Measurements from ENCODE around the gene INPP5A.
"Not testable (repeated sequence)": the region's sequence is repeated elsewhere in the genome, so short reads cannot be mapped to it uniquely, and the experiment has no call there.

The INPP5A gene

GRCh38 chr10:132704008-132704814 is 166.6 kb downstream of the INPP5A start:
- DNase-seq (ENCODE audit: low spot score) = no peak
- TF ChIP-seq CTCF (IDR thresholded peaks at IDR 0.05; ENCODE audit: extremely low read depth, insufficient read depth, missing control alignments) = no peak
- in situ Hi-C loops (cut with MboI; ENCODE audit: low pct_unique_long_range_greater_than_20kb, low sequenced_read_pairs, unreplicated experiment) = no loop called here

GRCh38 chr10:132704815-132705064 is 167.2 kb downstream of the INPP5A start:
- in situ Hi-C loops (cut with MboI; ENCODE audit: low pct_unique_long_range_greater_than_20kb, low sequenced_read_pairs, unreplicated experiment); DNase-seq (ENCODE audit: low spot score): not testable (repeated sequence)

- TF ChIP-seq CTCF (IDR thresholded peaks at IDR 0.05; ENCODE audit: extremely low read depth, insufficient read depth, missing control alignments) = no peak
Measured at GRCh38 chr10:132705173-132705572, 167.6 kb downstream of the INPP5A start.

GRCh38 chr10:132705943-132706342 is 168.4 kb downstream of the INPP5A start:
- TF ChIP-seq CTCF (IDR thresholded peaks at IDR 0.05; ENCODE audit: extremely low read depth, insufficient read depth, missing control alignments) = no peak
- in situ Hi-C loops (cut with MboI; ENCODE audit: low pct_unique_long_range_greater_than_20kb, low sequenced_read_pairs, unreplicated experiment) = no loop called here
- DNase-seq (ENCODE audit: low spot score) = no peak

More at GRCh38 chr10:132705173-132705572, 167.6 kb downstream of the INPP5A start:
- in situ Hi-C loops (cut with MboI; ENCODE audit: low pct_unique_long_range_greater_than_20kb, low sequenced_read_pairs, unreplicated experiment) = no loop called here
- DNase-seq (ENCODE audit: low spot score) = no peak

GRCh38 chr10:132706701-132707100 is 169.1 kb downstream of the INPP5A start:
- no peak for DNase-seq (ENCODE audit: low spot score)
- TF ChIP-seq CTCF (IDR thresholded peaks at IDR 0.05; ENCODE audit: extremely low read depth, insufficient read depth, missing control alignments) = no peak
- in situ Hi-C loops (cut with MboI; ENCODE audit: low pct_unique_long_range_greater_than_20kb, low sequenced_read_pairs, unreplicated experiment) = no loop called here

- in situ Hi-C loops (cut with MboI; ENCODE audit: low pct_unique_long_range_greater_than_20kb, low sequenced_read_pairs, unreplicated experiment) = no loop called here
- DNase-seq (ENCODE audit: low spot score) = no peak
- no peak for TF ChIP-seq CTCF (IDR thresholded peaks at IDR 0.05; ENCODE audit: extremely low read depth, insufficient read depth, missing control alignments)
Measured at GRCh38 chr10:132707121-132707775, 169.7 kb downstream of the INPP5A start.

GRCh38 chr10:132707776-132708171 is 170.2 kb downstream of the INPP5A start:
- TF ChIP-seq CTCF (IDR thresholded peaks at IDR 0.05; ENCODE audit: extremely low read depth, insufficient read depth, missing control alignments) = no peak

More at GRCh38 chr10:132707776-132708171, 170.2 kb downstream of the INPP5A start:
- no peak for DNase-seq (ENCODE audit: low spot score)
- in situ Hi-C loops (cut with MboI; ENCODE audit: low pct_unique_long_range_greater_than_20kb, low sequenced_read_pairs, unreplicated experiment) = no loop called here

Data from GM13977 (cell line).